ENCODE measurements around the gene PLCE1. TPM values are rescaled to one million over a fixed set of nuclear protein-coding genes. Genes with fewer than 3 reads are reported as not detected.

Gene PLCE1
- total and polyA plus RNA-seq, 2 of the 13 experiments (the other 11 are each of a cell fraction or from before 2014, with no cell fraction given): 0.04 TPM; not detected in 1

GRCh38 chr10:94000638-94001415 is 7.1 kb downstream of the PLCE1 start (continued):
- TF ChIP-seq MAF1 (CRISPR knock-in tag; IDR thresholded peaks at IDR 0.05; ENCODE audit: borderline replicate concordance) (no peak), CSRNP2 (CRISPR knock-in tag; conservative IDR thresholded peaks at IDR 0.05; ENCODE audit: low read depth) (no peak), JUND (CRISPR knock-in tag; IDR thresholded peaks at IDR 0.05) (no peak), ADNP (CRISPR knock-in tag; IDR thresholded peaks at IDR 0.05) (no peak), NRL (CRISPR knock-in tag; IDR thresholded peaks at IDR 0.05; ENCODE audit: borderline replicate concordance) (no peak), ZNF652 (CRISPR knock-in tag; IDR thresholded peaks at IDR 0.05; ENCODE audit: borderline replicate concordance, low read depth) (no peak)
- TF ChIP-seq, protein P1, sequence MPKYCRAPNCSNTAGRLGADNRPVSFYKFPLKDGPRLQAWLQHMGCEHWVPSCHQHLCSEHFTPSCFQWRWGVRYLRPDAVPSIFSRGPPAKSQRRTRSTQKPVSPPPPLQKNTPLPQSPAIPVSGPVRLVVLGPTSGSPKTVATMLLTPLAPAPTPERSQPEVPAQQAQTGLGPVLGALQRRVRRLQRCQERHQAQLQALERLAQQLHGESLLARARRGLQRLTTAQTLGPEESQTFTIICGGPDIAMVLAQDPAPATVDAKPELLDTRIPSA (CRISPR knock-in tag; IDR thresholded peaks at IDR 0.05; ENCODE audit: borderline replicate concordance): no peak

DNA sequence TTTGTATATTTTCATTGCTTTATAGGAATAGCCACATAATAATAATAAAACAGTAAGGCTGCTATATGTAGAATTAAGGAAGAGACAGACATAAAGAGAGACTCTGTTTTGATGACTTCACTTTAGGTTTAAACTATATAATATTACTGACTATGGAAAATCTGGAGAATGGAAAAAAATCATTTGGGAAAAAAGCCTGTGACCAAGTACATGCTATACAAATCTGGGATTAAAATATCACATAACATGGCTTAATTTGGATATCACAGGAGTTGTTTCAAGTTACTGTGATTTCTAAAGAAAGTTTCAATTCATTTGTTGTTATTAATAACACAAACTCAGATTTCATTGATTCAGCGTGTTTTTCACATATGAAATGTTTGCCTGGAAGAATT is 7.7 kb downstream of the PLCE1 start:
- ATAC-seq (no peak), FAIRE-seq (no peak), DNase-seq (ENCODE audit: low spot score) (no peak)
- H3K36me3 ChIP-seq (replicated peaks in 1 of 2; ENCODE audit: control insufficient read depth in 1 of 2, insufficient read depth in 2 of 2, low read length in 2 of 2): no peaks in the 10 kb centered on the region
- intact Hi-C loops (cut with micrococcal nuclease; ENCODE audit: unreplicated experiment) (no loop called here), in situ Hi-C loops (cut with HindIII; ENCODE audit: extremely low pct_ligation_motif_present, low pct_unique_long_range_greater_than_20kb) (no loop called here)
- no peak overlapping the region for H3K4me3 ChIP-seq (replicated peaks in 1 of 3; ENCODE audit: insufficient read depth in 1 of 3, low read depth in 2 of 3, low read length in 3 of 3)
- H4K20me1 ChIP-seq (ENCODE audit: insufficient read depth, low read length): no peaks in the 10 kb centered on the region
- H3K27ac ChIP-seq (ENCODE audit: extremely low read length, insufficient read depth, low read length): no peak overlapping the region
- 80% methylated on average over 1 of the region's 1 CpG for WGBS (ENCODE audit: low lambda C conversion rate)
- H3K27me3 ChIP-seq (ENCODE audit: control insufficient read depth in 1 of 2, insufficient read depth in 2 of 2, low read length in 2 of 2): no peaks in the 10 kb centered on the region; a peak in 1 of 5 replicates
- H3K4me2 ChIP-seq (ENCODE audit: low read depth, low read length): no peak overlapping the region
- no peaks in the 10 kb centered on the region for H3K9me3 ChIP-seq (ENCODE audit: low read length)
- H3K4me1 ChIP-seq (ENCODE audit: insufficient read depth, low read length): no peaks in the 10 kb centered on the region
- BruUV-seq (replicated peaks): no TSS peak
- POLR2A ChIA-PET: no interaction called here
- no peak overlapping the region for H2AFZ ChIP-seq (ENCODE audit: low read length)
- CTCF ChIA-PET (ENCODE audit: low intra/inter-chr PET ratio, low total read pairs): no interaction called here
- H3K9ac ChIP-seq (ENCODE audit: insufficient read depth, low read depth, low read length): no peak overlapping the region
- H3K79me2 ChIP-seq (ENCODE audit: insufficient read depth, low read length): no peaks in the 10 kb centered on the region
- TF ChIP-seq ARNT2 (CRISPR knock-in tag; IDR thresholded peaks at IDR 0.05; ENCODE audit: low read depth): no peak
- no peak for TF ChIP-seq ZNF24 (IDR thresholded peaks at IDR 0.05)
- TF ChIP-seq CCAR2 (optimal IDR thresholded peaks at IDR 0.05; ENCODE audit: low read depth, low read length): no peak
- TF ChIP-seq, protein P1 (CRISPR knock-in tag; IDR thresholded peaks at IDR 0.05; ENCODE audit: borderline replicate concordance): no peak
- TF ChIP-seq STAT6 (CRISPR knock-in tag; IDR thresholded peaks at IDR 0.05; ENCODE audit: borderline replicate concordance): no peak
- no peak for TF ChIP-seq CHD2 (IDR thresholded peaks at IDR 0.05; ENCODE audit: low read depth, low read length)
- no peak for TF ChIP-seq BRF2 (CRISPR knock-in tag; IDR thresholded peaks at IDR 0.05)
- TF ChIP-seq LCORL (IDR thresholded peaks at IDR 0.05): no peak
- no peak for TF ChIP-seq LCORL (CRISPR knock-in tag; IDR thresholded peaks at IDR 0.05)
- no peak for TF ChIP-seq RFXANK (CRISPR knock-in tag; IDR thresholded peaks at IDR 0.05)
- TF ChIP-seq ZIK1 (CRISPR knock-in tag; IDR thresholded peaks at IDR 0.05; ENCODE audit: borderline replicate concordance, low read depth): no peak
